C4-2B (cell line): ENCODE data around the gene L3MBTL4.

Experiments used
- ZFX ChIP-seq: fragments of 450-650 bp; IDR thresholded peaks from 2 replicates; pipeline ENCODE4 v1.6.1; 2017
- TF ChIP-seq, protein P1 (sequence below): fragments of 450-650 bp; conservative IDR thresholded peaks from 2 replicates; pipeline ENCODE4 v1.5.1; 2017; ENCODE audit warnings: mild to moderate bottlenecking

DNA sequence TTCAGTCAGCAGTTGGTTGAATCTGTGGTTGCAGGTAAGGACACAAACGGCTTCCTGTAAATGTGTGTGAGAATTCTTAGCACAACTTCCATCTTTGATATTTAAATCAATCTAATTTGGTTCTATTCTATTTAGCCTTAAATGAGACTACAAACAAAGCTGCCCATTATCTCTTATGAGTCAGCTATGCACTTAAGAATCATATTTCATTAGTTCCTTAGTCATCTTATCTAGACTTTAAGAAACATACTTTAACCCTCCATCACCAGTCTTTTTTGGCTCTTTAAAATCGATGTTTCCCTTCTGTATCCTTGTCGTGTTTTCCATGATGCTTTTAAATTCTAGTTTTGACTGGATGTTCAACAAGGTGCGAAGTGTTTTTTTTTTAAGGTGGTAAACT, 405.0 kb downstream of the L3MBTL4 start:
- TF ChIP-seq, protein P1, sequence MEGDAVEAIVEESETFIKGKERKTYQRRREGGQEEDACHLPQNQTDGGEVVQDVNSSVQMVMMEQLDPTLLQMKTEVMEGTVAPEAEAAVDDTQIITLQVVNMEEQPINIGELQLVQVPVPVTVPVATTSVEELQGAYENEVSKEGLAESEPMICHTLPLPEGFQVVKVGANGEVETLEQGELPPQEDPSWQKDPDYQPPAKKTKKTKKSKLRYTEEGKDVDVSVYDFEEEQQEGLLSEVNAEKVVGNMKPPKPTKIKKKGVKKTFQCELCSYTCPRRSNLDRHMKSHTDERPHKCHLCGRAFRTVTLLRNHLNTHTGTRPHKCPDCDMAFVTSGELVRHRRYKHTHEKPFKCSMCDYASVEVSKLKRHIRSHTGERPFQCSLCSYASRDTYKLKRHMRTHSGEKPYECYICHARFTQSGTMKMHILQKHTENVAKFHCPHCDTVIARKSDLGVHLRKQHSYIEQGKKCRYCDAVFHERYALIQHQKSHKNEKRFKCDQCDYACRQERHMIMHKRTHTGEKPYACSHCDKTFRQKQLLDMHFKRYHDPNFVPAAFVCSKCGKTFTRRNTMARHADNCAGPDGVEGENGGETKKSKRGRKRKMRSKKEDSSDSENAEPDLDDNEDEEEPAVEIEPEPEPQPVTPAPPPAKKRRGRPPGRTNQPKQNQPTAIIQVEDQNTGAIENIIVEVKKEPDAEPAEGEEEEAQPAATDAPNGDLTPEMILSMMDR: no peak
- TF ChIP-seq ZFX: no peak
